ENCODE measurements around the gene LYPD6B. TPM values are rescaled to one million over a fixed set of nuclear protein-coding genes. Genes with fewer than 3 reads are reported as not detected.

Gene LYPD6B
- total RNA-seq, 1 experiment from 2014 or later, result 6.1 TPM

DNA sequence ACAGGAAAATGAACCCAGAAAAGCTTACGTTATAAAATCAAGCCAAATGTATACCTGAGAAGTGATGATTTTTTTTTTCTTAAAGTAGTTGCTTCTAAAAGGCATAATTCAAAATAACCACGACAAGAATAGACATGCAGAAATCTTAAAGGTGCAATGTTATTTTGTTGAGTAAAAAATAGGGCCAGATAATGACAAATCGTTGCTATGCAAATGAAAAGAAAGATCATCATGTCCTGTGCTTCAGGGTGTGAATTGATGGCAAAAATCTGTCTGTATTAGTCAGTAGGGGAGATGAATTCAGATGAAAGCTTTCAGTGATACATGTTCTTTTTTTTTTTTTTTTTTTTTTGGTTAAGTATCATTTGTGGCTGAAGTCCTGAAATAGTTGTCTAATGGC lies 24.0 kb downstream of the LYPD6B start:
- Histone ChIP-seq H3K9ac (ENCODE audit: low read length) (no peak overlapping the region), H3K9me2 (ENCODE audit: insufficient read depth) (no peaks in the 10 kb centered on the region), H3K4me3 (replicated peaks in 1 of 2; ENCODE audit: low read depth in 1 of 2, low read length in 2 of 2) (no peak overlapping the region), H4K20me1 (ENCODE audit: insufficient read depth) (no peaks in the 10 kb centered on the region), H3K27me3 (ENCODE audit: insufficient read depth, low read length) (no peaks in the 10 kb centered on the region), H3K27ac (ENCODE audit: low read depth, low read length) (no peak overlapping the region), H3K79me2 (ENCODE audit: insufficient read depth, low read length) (no peaks in the 10 kb centered on the region), H3K4me1 (ENCODE audit: control insufficient read depth in 1 of 2, insufficient read depth in 2 of 2, low read length in 2 of 2) (peaks cover 0 to 5% of the 10 kb centered on the region in 2 experiments; a peak in 1 of 4 replicates), H3K4me2 (ENCODE audit: low read length) (no peak overlapping the region), H3K36me3 (ENCODE audit: control insufficient read depth in 1 of 2, insufficient read depth in 2 of 2, low read length in 2 of 2) (no peaks in the 10 kb centered on the region), H3K9me3 (ENCODE audit: control insufficient read depth in 1 of 2, insufficient read depth in 1 of 2, low read depth in 1 of 2, low read length in 2 of 2) (no peaks in the 10 kb centered on the region), H2AFZ (ENCODE audit: low read depth, low read length, poor library complexity, severe bottlenecking) (no peak overlapping the region)
- no peak for DNase-seq (ENCODE audit: low read depth, low spot score)
- POLR2A ChIA-PET, result interaction anchor here (0.7 kb wide), 1 partner anchor 51 kb away, joined by 3 read pairs; no protein-coding TSS in a partner anchor
- intact Hi-C loops (cut with micrococcal nuclease), result no loop called here
- CTCF ChIA-PET, result no interaction called here
- RAD21 ChIA-PET (ENCODE audit: low non-redundant PET in 1 of 2, low total read pairs in 2 of 2, uncharacterized antibody in 2 of 2, unreplicated experiment in 2 of 2), result no interaction called here
- ATAC-seq, result no peak
- TF ChIP-seq RAD21 (IDR thresholded peaks at IDR 0.05; ENCODE audit: low read depth) (no peak), TCF7L2 (IDR thresholded peaks at IDR 0.05; ENCODE audit: borderline replicate concordance, extremely low read depth, insufficient read depth, insufficient read length) (no peak), ZNF274 (IDR thresholded peaks at IDR 0.05; ENCODE audit: low read depth, low read length) (no peak), ATF3 (IDR thresholded peaks at IDR 0.05) (no peak), EGR1 (IDR thresholded peaks at IDR 0.05; ENCODE audit: low read depth) (no peak), YY1 (IDR thresholded peaks at IDR 0.05; ENCODE audit: extremely low read depth, insufficient replicate concordance, low read depth, low read length) (no peak), POLR2AphosphoS5 (IDR thresholded peaks at IDR 0.05; ENCODE audit: low read depth, low read length) (no peak), EZH2phosphoT487 (IDR thresholded peaks at IDR 0.05; ENCODE audit: borderline replicate concordance) (no peak), ELF1 (IDR thresholded peaks at IDR 0.05; ENCODE audit: borderline replicate concordance, low read depth) (no peak)
- TF ChIP-seq, protein P1, sequence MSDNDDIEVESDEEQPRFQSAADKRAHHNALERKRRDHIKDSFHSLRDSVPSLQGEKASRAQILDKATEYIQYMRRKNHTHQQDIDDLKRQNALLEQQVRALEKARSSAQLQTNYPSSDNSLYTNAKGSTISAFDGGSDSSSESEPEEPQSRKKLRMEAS (IDR thresholded peaks at IDR 0.05), result no peak
- no TSS peak for BruUV-seq (replicated peaks)

- H3K27ac ChIP-seq (ENCODE audit: low read depth, low read length), result no peak overlapping the region
- no peaks in the 10 kb centered on the region for H4K20me1 ChIP-seq (ENCODE audit: insufficient read depth)
- H3K4me2 ChIP-seq (ENCODE audit: low read length), result no peak overlapping the region
- intact Hi-C loops (cut with micrococcal nuclease), result no loop called here
- BruUV-seq (replicated peaks), result no TSS peak
- no peaks in the 10 kb centered on the region for H3K9me2 ChIP-seq (ENCODE audit: insufficient read depth)
- no peak overlapping the region for H3K9ac ChIP-seq (ENCODE audit: low read length)
- H3K4me1 ChIP-seq (ENCODE audit: control insufficient read depth in 1 of 2, insufficient read depth in 2 of 2, low read length in 2 of 2), result peaks cover 0 to 5% of the 10 kb centered on the region in 2 experiments; a peak in 1 of 4 replicates
- no peaks in the 10 kb centered on the region for H3K27me3 ChIP-seq (ENCODE audit: insufficient read depth, low read length)
- ChIA-PET RAD21 (ENCODE audit: low non-redundant PET in 1 of 2, low total read pairs in 2 of 2, uncharacterized antibody in 2 of 2, unreplicated experiment in 2 of 2) (no interaction called here), CTCF (no interaction called here), POLR2A (interaction anchor here (0.7 kb wide), 1 partner anchor 51 kb away, joined by 3 read pairs; no protein-coding TSS in a partner anchor)
- no peak for ATAC-seq
- no peaks in the 10 kb centered on the region for H3K79me2 ChIP-seq (ENCODE audit: insufficient read depth, low read length)
- no peaks in the 10 kb centered on the region for H3K36me3 ChIP-seq (ENCODE audit: control insufficient read depth in 1 of 2, insufficient read depth in 2 of 2, low read length in 2 of 2)
- H3K9me3 ChIP-seq (ENCODE audit: control insufficient read depth in 1 of 2, insufficient read depth in 1 of 2, low read depth in 1 of 2, low read length in 2 of 2), result no peaks in the 10 kb centered on the region
- DNase-seq (ENCODE audit: low read depth, low spot score), result no peak
- H3K4me3 ChIP-seq (replicated peaks in 1 of 2; ENCODE audit: low read depth in 1 of 2, low read length in 2 of 2), result no peak overlapping the region
- H2AFZ ChIP-seq (ENCODE audit: low read depth, low read length, poor library complexity, severe bottlenecking), result no peak overlapping the region
- TF ChIP-seq EGR1 (IDR thresholded peaks at IDR 0.05; ENCODE audit: low read depth) (no peak), FOSL1 (IDR thresholded peaks at IDR 0.05; ENCODE audit: low read depth) (no peak), CBX3 (IDR thresholded peaks at IDR 0.05; ENCODE audit: low read depth) (no peak), ATF3 (IDR thresholded peaks at IDR 0.05) (no peak), ELF1 (IDR thresholded peaks at IDR 0.05; ENCODE audit: borderline replicate concordance, low read depth) (no peak)
- TF ChIP-seq, protein P2, sequence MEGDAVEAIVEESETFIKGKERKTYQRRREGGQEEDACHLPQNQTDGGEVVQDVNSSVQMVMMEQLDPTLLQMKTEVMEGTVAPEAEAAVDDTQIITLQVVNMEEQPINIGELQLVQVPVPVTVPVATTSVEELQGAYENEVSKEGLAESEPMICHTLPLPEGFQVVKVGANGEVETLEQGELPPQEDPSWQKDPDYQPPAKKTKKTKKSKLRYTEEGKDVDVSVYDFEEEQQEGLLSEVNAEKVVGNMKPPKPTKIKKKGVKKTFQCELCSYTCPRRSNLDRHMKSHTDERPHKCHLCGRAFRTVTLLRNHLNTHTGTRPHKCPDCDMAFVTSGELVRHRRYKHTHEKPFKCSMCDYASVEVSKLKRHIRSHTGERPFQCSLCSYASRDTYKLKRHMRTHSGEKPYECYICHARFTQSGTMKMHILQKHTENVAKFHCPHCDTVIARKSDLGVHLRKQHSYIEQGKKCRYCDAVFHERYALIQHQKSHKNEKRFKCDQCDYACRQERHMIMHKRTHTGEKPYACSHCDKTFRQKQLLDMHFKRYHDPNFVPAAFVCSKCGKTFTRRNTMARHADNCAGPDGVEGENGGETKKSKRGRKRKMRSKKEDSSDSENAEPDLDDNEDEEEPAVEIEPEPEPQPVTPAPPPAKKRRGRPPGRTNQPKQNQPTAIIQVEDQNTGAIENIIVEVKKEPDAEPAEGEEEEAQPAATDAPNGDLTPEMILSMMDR (IDR thresholded peaks at IDR 0.05 in 2 of 3, conservative IDR thresholded peaks at IDR 0.05 in 1 of 3; ENCODE audit: borderline replicate concordance in 1 of 3, insufficient read depth in 1 of 3, low read depth in 2 of 3, low read length in 2 of 3), result no peak
- TF ChIP-seq, protein P3, sequence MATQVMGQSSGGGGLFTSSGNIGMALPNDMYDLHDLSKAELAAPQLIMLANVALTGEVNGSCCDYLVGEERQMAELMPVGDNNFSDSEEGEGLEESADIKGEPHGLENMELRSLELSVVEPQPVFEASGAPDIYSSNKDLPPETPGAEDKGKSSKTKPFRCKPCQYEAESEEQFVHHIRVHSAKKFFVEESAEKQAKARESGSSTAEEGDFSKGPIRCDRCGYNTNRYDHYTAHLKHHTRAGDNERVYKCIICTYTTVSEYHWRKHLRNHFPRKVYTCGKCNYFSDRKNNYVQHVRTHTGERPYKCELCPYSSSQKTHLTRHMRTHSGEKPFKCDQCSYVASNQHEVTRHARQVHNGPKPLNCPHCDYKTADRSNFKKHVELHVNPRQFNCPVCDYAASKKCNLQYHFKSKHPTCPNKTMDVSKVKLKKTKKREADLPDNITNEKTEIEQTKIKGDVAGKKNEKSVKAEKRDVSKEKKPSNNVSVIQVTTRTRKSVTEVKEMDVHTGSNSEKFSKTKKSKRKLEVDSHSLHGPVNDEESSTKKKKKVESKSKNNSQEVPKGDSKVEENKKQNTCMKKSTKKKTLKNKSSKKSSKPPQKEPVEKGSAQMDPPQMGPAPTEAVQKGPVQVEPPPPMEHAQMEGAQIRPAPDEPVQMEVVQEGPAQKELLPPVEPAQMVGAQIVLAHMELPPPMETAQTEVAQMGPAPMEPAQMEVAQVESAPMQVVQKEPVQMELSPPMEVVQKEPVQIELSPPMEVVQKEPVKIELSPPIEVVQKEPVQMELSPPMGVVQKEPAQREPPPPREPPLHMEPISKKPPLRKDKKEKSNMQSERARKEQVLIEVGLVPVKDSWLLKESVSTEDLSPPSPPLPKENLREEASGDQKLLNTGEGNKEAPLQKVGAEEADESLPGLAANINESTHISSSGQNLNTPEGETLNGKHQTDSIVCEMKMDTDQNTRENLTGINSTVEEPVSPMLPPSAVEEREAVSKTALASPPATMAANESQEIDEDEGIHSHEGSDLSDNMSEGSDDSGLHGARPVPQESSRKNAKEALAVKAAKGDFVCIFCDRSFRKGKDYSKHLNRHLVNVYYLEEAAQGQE (IDR thresholded peaks at IDR 0.05; ENCODE audit: low read depth), result no peak
These were observed 24.7 kb downstream of the LYPD6B start for GRCh38 chr2:149063177-149063576.
